B cell (primary cell): Measurements from ENCODE around the gene RPS6KA1. TPM values are rescaled to one million over a fixed set of nuclear protein-coding genes. Genes with fewer than 3 reads are reported as not detected.

Experiments
- ATAC-seq: fragments of 200-7000 bp; cut with Tn5 transposase; one replicate; pipeline ENCODE4 v1.10.0; 2021; ENCODE audit warnings: low read depth, mild to moderate bottlenecking, moderate number of reproducible peaks, moderate library complexity
- CTCF ChIA-PET: fragments of 350-600 bp; sonication (Branson Sonifier 250); formaldehyde crosslinking; loops from one replicate; lab custom pipeline; 2021; ENCODE audit warnings: antibody characterized with exemption, inconsistent platforms; lab: Charles Lee
- POLR2A ChIA-PET: fragments of 350-600 bp; sonication (Branson Sonifier 250); formaldehyde crosslinking; loops from one replicate; lab custom pipeline; 2021; ENCODE audit warnings: antibody characterized with exemption; lab: Charles Lee
- DNase-seq: peaks from one replicate; pipeline ENCODE4 v3.0.0; 2013
- H2AFZ ChIP-seq: 2 replicates; pipeline ENCODE4 v1.6.1; 2012; ENCODE audit warnings: mild to moderate bottlenecking, low read depth, low read length; ENCODE audit not compliant: insufficient read depth, poor library complexity, severe bottlenecking
- H3K27ac ChIP-seq, 2 donors: 1 replicate in 1 of 2; 2 replicates in 1 of 2; pipeline ENCODE4 v1.5.1; 2012 to 2013; ENCODE audit warnings: low read length in 2 of 2, mild to moderate bottlenecking in 2 of 2, moderate library complexity in 1 of 2
- H3K27me3 ChIP-seq, 4 experiments: fragments of 200-600 bp in 1 of 4; sonication (generic) in 1 of 4; replicated peaks in 1 of 4; 1 replicate in 2 of 4; 2 replicates in 2 of 4; pipeline versions ENCODE4 v1.6.1 to v1.7.0; 2013 to 2016; ENCODE audit warnings: low read length in 3 of 4, mild to moderate bottlenecking in 2 of 4, mixed read lengths in 1 of 4, moderate library complexity in 1 of 4; ENCODE audit not compliant: insufficient read depth in 4 of 4, control insufficient read depth in 3 of 4; ENCODE audit errors: control extremely low read depth in 1 of 4
- H3K36me3 ChIP-seq, 2 experiments: replicated peaks in 1 of 2; 1 replicate in 1 of 2; 2 replicates in 1 of 2; pipeline versions ENCODE4 v1.6.1 to v1.7.1; 2013; ENCODE audit warnings: low read length in 1 of 2; ENCODE audit not compliant: insufficient read depth in 2 of 2, control insufficient read depth in 1 of 2; ENCODE audit errors: control extremely low read depth in 1 of 2, extremely low read depth in 1 of 2
- H3K4me1 ChIP-seq, 2 donors: fragments of 200-600 bp in 1 of 2; sonication (generic) in 1 of 2; 1 replicate in 1 of 2; 2 replicates in 1 of 2; pipeline versions ENCODE4 v1.5.1 to v1.6.1; 2013 to 2017; ENCODE audit warnings: low read length in 2 of 2; ENCODE audit not compliant: control insufficient read depth in 2 of 2, insufficient read depth in 2 of 2
- H3K4me2 ChIP-seq: replicated peaks from 2 replicates; pipeline ENCODE3; 2012; ENCODE audit warnings: mild to moderate bottlenecking, low read depth, low read length; ENCODE audit not compliant: poor library complexity, severe bottlenecking
- H3K4me3 ChIP-seq, 5 experiments: fragments of 200-600 bp in 1 of 5; sonication (generic) in 1 of 5; 1 replicate in 3 of 5; 2 replicates in 2 of 5; pipeline versions ENCODE4 v1.5.1 to v1.7.0; 2011 to 2016; ENCODE audit warnings: low read length in 4 of 5, mild to moderate bottlenecking in 4 of 5, low read depth in 2 of 5, control low read depth in 1 of 5, moderate library complexity in 1 of 5; ENCODE audit not compliant: insufficient read depth in 1 of 5; ENCODE audit errors: control extremely low read depth in 1 of 5, extremely low read depth in 1 of 5
- H3K79me2 ChIP-seq: fragments of 200-600 bp; sonication (generic); one replicate; pipeline ENCODE4 v1.6.0; 2016; ENCODE audit warnings: low read length; ENCODE audit not compliant: control insufficient read depth, insufficient read depth
- H3K9ac ChIP-seq: fragments of 200-600 bp; sonication (generic); 2 replicates; pipeline ENCODE4 v1.6.1; 2017; ENCODE audit warnings: mild to moderate bottlenecking, low read length, moderate library complexity
- H3K9me3 ChIP-seq, 3 donors: one replicate each; pipeline versions ENCODE4 v1.6.1 to v1.7.1; 2013; ENCODE audit warnings: low read length in 2 of 3; ENCODE audit not compliant: control insufficient read depth in 2 of 3, insufficient read depth in 1 of 3; ENCODE audit errors: control extremely low read depth in 1 of 3
- H4K20me1 ChIP-seq: 2 replicates; pipeline ENCODE4 v1.6.0; 2012; ENCODE audit warnings: mild to moderate bottlenecking, low read length; ENCODE audit not compliant: insufficient read depth, control insufficient read depth, poor library complexity, severe bottlenecking
- H3K27ac Mint-ChIP-seq: one replicate; pipeline ENCODE4 v1.8.0; 2021; ENCODE audit warnings: mixed read lengths
- H3K27me3 Mint-ChIP-seq: one replicate; pipeline ENCODE4 v1.8.0; 2021; ENCODE audit warnings: mixed read lengths
- H3K4me1 Mint-ChIP-seq: one replicate; pipeline ENCODE4 v1.8.0; 2021; ENCODE audit warnings: mixed read lengths
- H3K4me3 Mint-ChIP-seq: one replicate; pipeline ENCODE4 v1.8.0; 2021; ENCODE audit warnings: mixed read lengths
- H3K9me3 Mint-ChIP-seq: one replicate; pipeline ENCODE4 v1.8.0; 2022; ENCODE audit warnings: mixed read lengths; ENCODE audit not compliant: insufficient read depth
- CTCF ChIP-seq: fragments of 200-600 bp; IDR thresholded peaks from one replicate; pipeline ENCODE4 v1.8.0; 2022; ENCODE audit warnings: antibody characterized with exemption, mild to moderate bottlenecking
- EZH2 ChIP-seq: IDR thresholded peaks from 2 replicates; pipeline ENCODE4 v1.6.1; 2012; ENCODE audit warnings: borderline replicate concordance, low read depth, mild to moderate bottlenecking, moderate library complexity, low read length; ENCODE audit not compliant: insufficient read depth, poor library complexity, severe bottlenecking
- WGBS: methylation state at CpG from one replicate; pipeline ENCODE4 v1.1.5; 2013; ENCODE audit warnings: missing lambda C conversion rate; ENCODE audit not compliant: insufficient coverage; 5-methylcytosine and 5-hydroxymethylcytosine counted together
- intact Hi-C: fragments of 100-400 bp; cut with micrococcal nuclease; formaldehyde crosslinking; loops from one replicate; pipeline ENCODE4 v1.10.0; 2022
- polyA plus RNA-seq: library from polyadenylated mRNA; depleted of rRNA; stranded (reverse); fragments of >200 nt; gene quantifications from 2 replicates; pipeline ENCODE4 v1.2.3, GENCODE V29; 2012
- total RNA-seq, 2 donors: library from RNA; stranded (reverse); fragments of 120-200 nt in 1 of 2; gene quantifications; 1 replicate in 1 of 2; 2 replicates in 1 of 2; pipeline versions ENCODE4 v1.2.3 to v1.2.4, GENCODE V29; 2013 to 2022

Gene RPS6KA1
- total and polyA plus RNA-seq, 2 donors (not counting 1 experiment from before 2014, with no cell fraction given), result 72.0 to 99.9 TPM

DNA sequence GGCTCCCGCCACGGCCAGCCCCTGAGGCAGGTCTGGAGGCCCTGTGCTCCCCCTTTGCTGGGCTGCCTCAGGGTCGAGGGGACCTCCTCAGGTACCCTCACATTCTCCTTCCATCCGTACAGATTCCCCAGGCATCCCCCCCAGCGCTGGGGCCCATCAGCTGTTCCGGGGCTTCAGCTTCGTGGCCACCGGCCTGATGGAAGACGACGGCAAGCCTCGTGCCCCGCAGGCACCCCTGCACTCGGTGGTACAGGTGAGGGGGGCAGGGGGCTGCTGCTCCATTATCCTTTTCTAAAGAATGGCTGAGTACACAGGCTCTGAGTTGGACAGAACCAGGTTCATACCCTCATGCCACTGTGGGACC is 29.1 kb downstream of the RPS6KA1 start:
- WGBS, result 95% methylated on average over 4 of the region's 13 CpGs
- no peaks in the 10 kb centered on the region for H3K4me1 Mint-ChIP-seq
- Histone ChIP-seq H3K4me3 (no peak overlapping the region), H4K20me1 (peaks cover 45% of the 10 kb centered on the region), H3K27ac (no peak overlapping the region), H2AFZ (no peak overlapping the region), H3K4me1 (no peaks in the 10 kb centered on the region), H3K4me2 (no peak overlapping the region), H3K9ac (no peak overlapping the region), H3K36me3 (peaks cover 10 to 92% of the 10 kb centered on the region in 2 experiments), H3K27me3 (no peaks in the 10 kb centered on the region), H3K79me2 (peaks cover 33% of the 10 kb centered on the region), H3K9me3 (no peaks in the 10 kb centered on the region)
- intact Hi-C loops, result no loop called here
- no peak for TF ChIP-seq CTCF
- TF ChIP-seq EZH2, result no peak
- no peaks in the 10 kb centered on the region for H3K9me3 Mint-ChIP-seq
- no peak for ATAC-seq
- no peaks in the 10 kb centered on the region for H3K27me3 Mint-ChIP-seq
- H3K27ac Mint-ChIP-seq, result no peak overlapping the region
- ChIA-PET POLR2A (interaction anchor here (0.9 kb wide), 1 partner anchor 229 kb away, joined by 5 read pairs; the partner anchor contains the start of gene PIGV), CTCF (interaction anchor here (0.7 to 1.4 kb wide), 4 partner anchors 18 to 395 kb away, joined by 3 to 5 read pairs (median 4); no protein-coding TSS in a partner anchor)
- no peak overlapping the region for H3K4me3 Mint-ChIP-seq
- DNase-seq, result no peak

GRCh38 chr1:26560403-26560780 is 30.8 kb downstream of the RPS6KA1 start:
- Histone ChIP-seq H3K27ac (no peak overlapping the region), H3K9ac (no peak overlapping the region), H3K4me2 (no peak overlapping the region), H3K9me3 (no peaks in the 10 kb centered on the region), H3K79me2 (peaks cover 20% of the 10 kb centered on the region), H3K36me3 (peaks cover 10 to 85% of the 10 kb centered on the region in 2 experiments), H3K4me1 (no peaks in the 10 kb centered on the region), H3K27me3 (no peaks in the 10 kb centered on the region), H2AFZ (no peak overlapping the region), H3K4me3 (no peak overlapping the region), H4K20me1 (peaks cover 36% of the 10 kb centered on the region)
- Mint-ChIP-seq H3K27ac (no peak overlapping the region), H3K4me1 (no peaks in the 10 kb centered on the region), H3K4me3 (no peak overlapping the region), H3K9me3 (no peaks in the 10 kb centered on the region), H3K27me3 (no peaks in the 10 kb centered on the region)
- TF ChIP-seq CTCF (no peak), EZH2 (no peak)
- ChIA-PET POLR2A (no interaction called here), CTCF (interaction anchor here (0.8 to 1.3 kb wide), 2 partner anchors 19 to 22 kb away, joined by 3 read pairs; no protein-coding TSS in a partner anchor)
- WGBS, result 100% methylated on average over 3 of the region's 3 CpGs
- no peak for DNase-seq
- intact Hi-C loops, result no loop called here
- ATAC-seq, result no peak
